Thyroid gland (tissue), 4 donors: ENCODE data around the gene SLC23A3.

Source experiments
- CTCF ChIP-seq, 6 experiments: fragments of 200-600 bp in 3 of 6; fragments of 450-650 bp in 3 of 6; sonication (generic) in 3 of 6; IDR thresholded peaks; one replicate each; pipeline ENCODE4 v1.5.1; 2016 to 2019; ENCODE audit warnings: antibody characterized with exemption in 6 of 6, mild to moderate bottlenecking in 2 of 6, inconsistent platforms in 1 of 6, moderate library complexity in 1 of 6
- POLR2A ChIP-seq, 2 donors: fragments of 450-650 bp; IDR thresholded peaks; one replicate each; pipeline ENCODE4 v1.6.1; 2017; ENCODE audit warnings: antibody characterized with exemption in 2 of 2, mild to moderate bottlenecking in 2 of 2, moderate library complexity in 1 of 2

- TF ChIP-seq CTCF (IDR thresholded peaks at IDR 0.05) (no peak), POLR2A (IDR thresholded peaks at IDR 0.05) (no peak)
Measured at GRCh38 chr2:219142329-219142728, 27.5 kb downstream of the SLC23A3 start.
